ENCODE measurements around the gene CFAP210.
"Not testable (repeated sequence)": the region's sequence is repeated elsewhere in the genome, so short reads cannot be mapped to it uniquely, and the experiment has no call there.

CFAP210 gene

DNA sequence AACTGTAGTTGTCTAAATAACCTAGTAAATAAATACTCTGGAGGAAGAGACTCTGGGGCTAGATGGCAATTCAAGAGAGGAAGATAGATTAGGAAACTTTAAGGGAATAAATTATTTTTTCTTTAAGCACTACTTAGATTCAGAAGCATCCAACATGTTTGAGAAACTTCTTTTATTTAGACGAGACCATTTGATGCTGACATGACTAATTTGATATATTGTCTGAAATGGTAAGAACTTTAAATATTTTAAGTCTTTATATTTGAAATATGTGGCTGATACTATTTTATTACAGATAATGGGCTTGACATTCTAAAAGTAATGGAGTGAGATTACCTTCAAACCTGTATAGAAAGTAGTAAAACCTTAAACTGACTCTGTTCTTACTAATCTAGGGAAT is 73.7 kb downstream of the CFAP210 start:
- DNase-seq (ENCODE audit: low read depth in 2 of 2): no peak

DNA sequence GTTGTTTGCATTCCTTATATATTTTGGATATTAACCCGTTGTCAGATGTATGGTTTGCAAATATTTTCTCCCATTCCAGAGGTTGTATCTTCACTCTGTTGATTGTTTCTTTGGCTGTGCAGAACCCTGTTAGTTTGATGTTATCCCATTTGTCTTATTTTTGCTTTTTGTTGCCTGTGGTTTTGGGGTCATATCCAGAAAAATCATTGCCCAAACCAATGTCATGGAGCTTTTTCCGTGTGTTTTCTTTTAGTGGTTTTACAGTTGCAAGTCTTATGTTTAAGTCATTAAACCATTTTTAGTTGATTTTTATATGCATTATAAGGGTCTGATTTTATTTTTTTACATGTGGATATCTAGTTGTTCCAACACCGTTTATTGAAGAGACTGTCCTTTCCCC is 74.3 kb downstream of the CFAP210 start:
- DNase-seq (ENCODE audit: low read depth in 2 of 2): no peak

DNA sequence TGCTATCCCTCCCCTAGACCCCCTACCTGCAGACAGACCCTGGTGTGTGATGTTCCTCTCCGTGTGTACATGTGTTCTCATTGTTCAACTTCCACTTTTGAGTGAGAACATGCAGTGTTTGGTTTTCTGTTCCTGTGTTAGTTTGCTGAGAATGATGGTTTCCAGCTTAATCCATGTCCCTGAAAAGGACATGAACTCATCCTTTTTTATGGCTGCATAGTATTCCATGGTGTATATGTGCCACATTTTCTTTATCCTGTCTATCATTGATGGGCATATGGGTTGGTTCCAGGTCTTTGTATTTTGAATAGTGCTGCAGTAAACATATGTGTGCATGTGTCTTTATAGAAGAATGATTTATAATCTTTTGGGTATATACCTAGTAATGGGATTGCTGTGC is 78.2 kb downstream of the CFAP210 start:
- not testable (repeated sequence) for DNase-seq (ENCODE audit: low read depth in 2 of 2)

DNA sequence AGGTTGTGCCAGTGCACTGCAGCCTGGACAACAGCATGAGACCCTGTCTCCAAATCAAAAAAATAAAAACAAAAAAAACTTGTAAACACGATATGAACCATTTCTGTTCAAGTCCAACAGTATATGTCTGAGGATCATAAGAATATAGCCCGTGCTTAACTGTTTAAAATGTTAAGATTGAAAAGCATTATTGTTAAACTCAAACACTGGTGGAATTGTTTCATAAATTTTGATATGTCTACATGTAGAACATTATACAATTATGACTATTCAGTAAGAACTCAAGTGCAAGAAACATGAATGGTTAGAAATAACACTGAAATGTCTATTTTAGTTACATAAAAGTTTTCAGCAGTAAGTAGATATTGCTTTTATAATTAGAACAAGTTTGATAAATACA is 80.3 kb downstream of the CFAP210 start:
- no peak for DNase-seq (ENCODE audit: low read depth in 2 of 2)

DNA sequence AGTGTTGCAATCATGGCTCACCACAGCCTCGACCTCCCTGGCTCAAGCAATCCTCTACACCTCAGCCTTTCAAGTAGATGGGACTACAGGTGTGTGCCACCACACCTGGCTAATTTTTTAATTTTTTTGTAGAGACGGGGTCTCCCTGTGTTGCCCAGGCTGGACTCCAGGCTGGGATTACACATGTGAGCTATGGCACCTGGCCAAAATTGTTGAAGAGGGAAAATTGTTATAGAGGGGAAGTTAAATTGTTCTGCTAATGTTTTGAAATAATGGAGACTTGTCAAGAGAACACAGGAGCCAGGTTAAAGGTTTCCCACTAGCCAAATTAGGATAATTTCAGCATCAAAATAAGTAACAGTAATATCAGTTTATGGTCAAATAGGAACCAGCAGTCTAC is 84.9 kb downstream of the CFAP210 start:
- no peak for DNase-seq (ENCODE audit: low read depth in 2 of 2)

DNA sequence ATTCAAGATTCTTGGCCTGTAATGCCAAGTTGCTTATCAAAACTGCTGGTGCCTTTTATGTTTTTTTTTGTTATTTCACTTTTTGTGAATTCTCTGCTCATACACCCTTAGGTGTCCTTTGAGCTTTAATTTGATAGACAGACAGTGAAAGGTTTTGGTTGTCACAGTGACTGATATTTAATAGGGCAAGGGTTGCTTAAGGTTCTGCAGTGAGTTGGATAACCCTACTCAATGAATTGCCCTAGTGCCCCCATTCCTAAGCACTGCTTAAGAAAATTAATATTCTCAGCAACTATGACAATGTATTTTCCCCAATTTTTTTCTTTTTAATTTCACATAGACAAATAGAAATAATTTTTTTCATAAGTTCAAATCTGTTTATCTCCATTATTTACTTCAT is 94.6 kb downstream of the CFAP210 start:
- DNase-seq (ENCODE audit: low read depth in 2 of 2): no peak

DNA sequence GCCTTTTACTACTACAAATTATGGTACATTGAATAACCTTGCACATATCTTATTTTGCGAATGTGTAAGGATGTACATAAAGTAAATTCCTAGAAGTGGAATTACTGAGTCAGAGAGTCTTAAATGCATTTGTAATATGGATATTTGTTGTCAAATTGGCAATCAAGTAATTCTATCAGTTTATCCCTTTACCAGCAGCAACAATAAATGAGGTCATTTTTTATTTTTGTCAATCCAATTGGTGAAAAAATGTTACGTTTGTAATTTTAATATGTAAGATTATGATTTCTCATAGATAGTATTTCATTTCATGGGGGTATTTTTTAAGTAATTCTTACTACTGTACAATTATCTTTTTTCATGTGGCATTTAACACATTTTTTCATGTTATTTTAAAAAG is 95.2 kb downstream of the CFAP210 start:
- DNase-seq (ENCODE audit: low read depth in 2 of 2): no peak

DNA sequence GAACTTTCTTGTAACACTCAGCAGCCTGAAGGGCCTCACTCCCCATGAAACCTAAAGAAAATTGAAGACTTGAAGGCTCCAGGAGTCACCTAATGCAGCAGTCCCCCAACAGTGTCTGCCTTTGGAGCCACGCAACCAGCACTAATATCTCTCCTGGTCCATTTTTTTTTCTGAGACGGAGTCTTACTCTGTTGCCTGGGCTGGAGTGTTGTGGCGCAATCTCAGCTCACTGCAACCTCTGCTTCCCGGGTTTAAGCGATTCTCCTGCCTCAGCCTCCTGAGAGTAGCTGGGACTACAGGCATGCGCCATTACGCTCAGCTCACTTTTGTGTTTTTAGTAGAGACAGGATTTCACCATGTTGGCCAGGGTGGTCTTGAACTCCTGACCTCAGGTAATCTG is 97.7 kb downstream of the CFAP210 start:
- DNase-seq (ENCODE audit: low read depth in 2 of 2): not testable (repeated sequence)

Data from activated CD4-positive, alpha-beta T cell treated with anti-CD3 and anti-CD28 coated beads for 24 hours (primary cell).